GM12878 (cell line): ENCODE measurements around the gene MXI1.

Source experiments
- FOXK2 ChIP-seq: fragments of 450-650 bp; IDR thresholded peaks from 2 replicates; pipeline ENCODE4 v1.6.1; 2017; ENCODE audit warnings: mild to moderate bottlenecking, moderate library complexity
- POLR2A ChIP-seq: IDR thresholded peaks from 2 replicates; pipeline ENCODE4 v1.6.1; 2011; ENCODE audit warnings: low read depth, mild to moderate bottlenecking, low read length
- SRF ChIP-seq, 2 experiments: IDR thresholded peaks; 2 replicates each; pipeline ENCODE4 v1.6.1; 2011; ENCODE audit warnings: low read depth in 2 of 2, low read length in 2 of 2, mild to moderate bottlenecking in 1 of 2, moderate library complexity in 1 of 2

- TF ChIP-seq FOXK2 (no peak), SRF (IDR thresholded peaks at IDR 0.05; ENCODE audit: low read depth in 2 of 2, low read length in 2 of 2) (no peak), POLR2A (no peak)
Measured at GRCh38 chr10:110172155-110172554, 35.2 kb upstream of the MXI1 start.
